ENCODE results near the gene CDH22.

DNA sequence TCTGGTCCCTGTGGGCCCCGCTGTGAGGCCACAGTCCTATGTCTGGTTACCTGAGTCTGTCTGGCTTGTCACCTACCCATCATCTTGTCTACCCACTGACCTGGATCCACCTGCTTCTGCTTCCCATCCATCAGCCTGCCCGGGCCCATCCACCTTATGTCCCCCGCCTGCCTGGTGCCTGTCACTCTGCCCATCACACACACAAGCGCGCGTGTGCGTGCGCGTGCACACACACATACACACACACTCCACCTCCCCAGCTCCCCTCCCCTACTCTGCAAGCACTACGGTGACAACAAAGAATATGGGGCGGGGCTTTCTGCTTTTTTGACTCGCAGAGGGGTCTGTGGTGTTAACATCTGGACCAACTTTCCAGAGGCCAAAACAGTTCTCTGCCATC, 8.0 kb downstream of the CDH22 start:
- TF ChIP-seq, protein P1, sequence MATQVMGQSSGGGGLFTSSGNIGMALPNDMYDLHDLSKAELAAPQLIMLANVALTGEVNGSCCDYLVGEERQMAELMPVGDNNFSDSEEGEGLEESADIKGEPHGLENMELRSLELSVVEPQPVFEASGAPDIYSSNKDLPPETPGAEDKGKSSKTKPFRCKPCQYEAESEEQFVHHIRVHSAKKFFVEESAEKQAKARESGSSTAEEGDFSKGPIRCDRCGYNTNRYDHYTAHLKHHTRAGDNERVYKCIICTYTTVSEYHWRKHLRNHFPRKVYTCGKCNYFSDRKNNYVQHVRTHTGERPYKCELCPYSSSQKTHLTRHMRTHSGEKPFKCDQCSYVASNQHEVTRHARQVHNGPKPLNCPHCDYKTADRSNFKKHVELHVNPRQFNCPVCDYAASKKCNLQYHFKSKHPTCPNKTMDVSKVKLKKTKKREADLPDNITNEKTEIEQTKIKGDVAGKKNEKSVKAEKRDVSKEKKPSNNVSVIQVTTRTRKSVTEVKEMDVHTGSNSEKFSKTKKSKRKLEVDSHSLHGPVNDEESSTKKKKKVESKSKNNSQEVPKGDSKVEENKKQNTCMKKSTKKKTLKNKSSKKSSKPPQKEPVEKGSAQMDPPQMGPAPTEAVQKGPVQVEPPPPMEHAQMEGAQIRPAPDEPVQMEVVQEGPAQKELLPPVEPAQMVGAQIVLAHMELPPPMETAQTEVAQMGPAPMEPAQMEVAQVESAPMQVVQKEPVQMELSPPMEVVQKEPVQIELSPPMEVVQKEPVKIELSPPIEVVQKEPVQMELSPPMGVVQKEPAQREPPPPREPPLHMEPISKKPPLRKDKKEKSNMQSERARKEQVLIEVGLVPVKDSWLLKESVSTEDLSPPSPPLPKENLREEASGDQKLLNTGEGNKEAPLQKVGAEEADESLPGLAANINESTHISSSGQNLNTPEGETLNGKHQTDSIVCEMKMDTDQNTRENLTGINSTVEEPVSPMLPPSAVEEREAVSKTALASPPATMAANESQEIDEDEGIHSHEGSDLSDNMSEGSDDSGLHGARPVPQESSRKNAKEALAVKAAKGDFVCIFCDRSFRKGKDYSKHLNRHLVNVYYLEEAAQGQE (IDR thresholded peaks at IDR 0.05; ENCODE audit: insufficient read depth in 1 of 2, low read depth in 2 of 2, low read length in 2 of 2), result no peak
- TF ChIP-seq POLR2AphosphoS5 (IDR thresholded peaks at IDR 0.05; ENCODE audit: low read depth, low read length), result no peak
- no peak for TF ChIP-seq FOXP2 (optimal IDR thresholded peaks at IDR 0.05; ENCODE audit: borderline replicate concordance, extremely low read depth, extremely low read length, insufficient read depth)
- no peak for TF ChIP-seq SIN3A (IDR thresholded peaks at IDR 0.05; ENCODE audit: borderline replicate concordance, insufficient read depth, low read length)
